ENCODE results near the gene PCYOX1L.

PCYOX1L gene

DNA sequence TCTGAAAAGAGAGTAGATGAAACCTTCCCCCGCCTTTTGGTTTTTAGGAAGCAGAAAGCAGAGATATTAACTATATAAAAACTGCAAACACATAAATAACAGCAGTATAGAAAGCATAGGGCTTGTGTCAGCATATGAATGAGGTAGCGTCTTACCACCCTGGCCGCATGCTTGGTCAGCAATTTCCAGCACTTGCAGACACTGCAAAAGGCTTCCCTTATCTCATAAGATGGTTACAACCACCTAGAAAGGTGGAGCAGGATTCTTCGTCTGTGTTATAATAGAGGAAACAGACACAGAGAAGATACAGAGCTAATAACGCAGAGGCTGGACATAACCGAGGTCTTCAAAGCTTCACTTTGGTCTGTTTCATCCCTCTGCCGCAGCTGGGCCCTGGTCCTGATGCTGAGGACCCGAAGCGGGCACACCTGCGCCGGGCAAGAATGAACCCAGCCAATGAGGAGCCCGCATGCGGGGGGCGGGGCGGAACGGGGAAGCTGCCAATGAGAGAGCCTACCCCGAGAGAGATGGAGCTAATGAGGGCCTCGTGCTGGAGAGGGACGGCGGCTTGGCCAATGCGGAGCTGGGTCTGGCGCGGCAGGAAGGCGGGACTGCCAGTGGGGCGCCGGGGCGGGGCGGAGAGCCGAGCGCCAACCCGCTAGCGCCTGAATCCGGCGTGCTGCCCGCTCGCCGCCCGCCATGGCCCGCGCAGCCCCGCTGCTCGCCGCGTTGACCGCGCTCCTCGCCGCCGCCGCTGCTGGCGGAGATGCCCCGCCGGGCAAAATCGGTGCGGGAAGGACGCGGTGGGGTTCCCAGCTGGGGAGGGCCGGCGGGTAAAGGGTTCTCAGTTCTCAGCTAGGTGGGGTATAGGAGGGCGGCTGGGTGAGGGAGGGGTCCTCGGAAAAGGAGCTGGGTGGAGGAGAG is at the start of gene PCYOX1L:
PCYOX1L (plus strand) TSS at position 677 of the 924 bp plus-strand sequence; CDS start at position 700, 23 bp downstream.
- H3K9me3 ChIP-seq (ENCODE audit: control insufficient read depth, insufficient read depth, low read length) = no peaks in the 10 kb centered on the region
- H3K4me3 ChIP-seq (ENCODE audit: low read length) = peak within 1 kb of the TSS; percentile 70; the same call in 1 of the 2 replicates
- H3K27ac ChIP-seq (ENCODE audit: low read length) = no peak within 1 kb of the TSS
- no CpG with 5 or more reads among the region's 61 CpGs for WGBS (ENCODE audit: insufficient coverage, insufficient read length)
- no peaks in the 10 kb centered on the region for H3K36me3 ChIP-seq (ENCODE audit: control insufficient read depth, insufficient read depth, low read length)
- 0 out of 2 replicates have a peak, but pooled peaks cover 1% of the 10 kb centered on the region for H3K4me1 ChIP-seq (ENCODE audit: control insufficient read depth, insufficient read depth, low read length)
- no peaks in the 10 kb centered on the region for H3K27me3 ChIP-seq (ENCODE audit: control insufficient read depth, insufficient read depth, low read length)
- DNase-seq (ENCODE audit: low read depth, low spot score) = peak; percentile 88

- no peaks in the 10 kb centered on the region for H3K27me3 ChIP-seq (ENCODE audit: control insufficient read depth, insufficient read depth, low read length)
- WGBS (ENCODE audit: insufficient coverage, insufficient read length) = no CpG with 5 or more reads among the region's 6 CpGs
- DNase-seq (ENCODE audit: low read depth, low spot score) = no peak
- no peaks in the 10 kb centered on the region for H3K9me3 ChIP-seq (ENCODE audit: control insufficient read depth, insufficient read depth, low read length)
- no peaks in the 10 kb centered on the region for H3K36me3 ChIP-seq (ENCODE audit: control insufficient read depth, insufficient read depth, low read length)
- no peak overlapping the region for H3K4me3 ChIP-seq (ENCODE audit: low read length)
- no peak overlapping the region for H3K27ac ChIP-seq (ENCODE audit: low read length)
- H3K4me1 ChIP-seq (ENCODE audit: control insufficient read depth, insufficient read depth, low read length) = no peaks in the 10 kb centered on the region; the same call in 1 of the 2 replicates
Observed at GRCh38 chr5:149309354-149309753, 48.5 kb upstream of the PCYOX1L start.

DNA sequence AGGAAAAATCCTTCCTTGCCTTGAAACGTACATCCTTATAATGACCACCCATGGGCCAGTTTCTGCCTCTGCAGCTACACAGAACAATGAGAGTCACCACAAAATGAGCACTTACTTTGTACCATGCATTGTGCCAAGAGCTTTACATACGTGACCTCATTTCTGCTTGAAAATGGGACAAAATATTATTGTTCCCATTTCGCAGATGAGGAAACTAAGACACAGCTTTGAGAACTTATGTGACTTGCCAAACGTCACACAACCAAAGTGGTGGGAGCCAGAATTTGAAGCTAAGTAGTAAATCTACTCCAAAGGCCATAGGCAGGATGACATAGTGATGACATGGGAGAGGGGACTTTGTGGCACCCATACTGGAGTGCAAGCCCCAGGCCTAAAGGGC is 47.4 kb upstream of the PCYOX1L start:
- H3K4me1 ChIP-seq (ENCODE audit: control insufficient read depth, insufficient read depth, low read length) = no peaks in the 10 kb centered on the region; the same call in 1 of the 2 replicates
- WGBS (ENCODE audit: insufficient coverage, insufficient read length) = no CpG with 5 or more reads among the region's 4 CpGs

DNA sequence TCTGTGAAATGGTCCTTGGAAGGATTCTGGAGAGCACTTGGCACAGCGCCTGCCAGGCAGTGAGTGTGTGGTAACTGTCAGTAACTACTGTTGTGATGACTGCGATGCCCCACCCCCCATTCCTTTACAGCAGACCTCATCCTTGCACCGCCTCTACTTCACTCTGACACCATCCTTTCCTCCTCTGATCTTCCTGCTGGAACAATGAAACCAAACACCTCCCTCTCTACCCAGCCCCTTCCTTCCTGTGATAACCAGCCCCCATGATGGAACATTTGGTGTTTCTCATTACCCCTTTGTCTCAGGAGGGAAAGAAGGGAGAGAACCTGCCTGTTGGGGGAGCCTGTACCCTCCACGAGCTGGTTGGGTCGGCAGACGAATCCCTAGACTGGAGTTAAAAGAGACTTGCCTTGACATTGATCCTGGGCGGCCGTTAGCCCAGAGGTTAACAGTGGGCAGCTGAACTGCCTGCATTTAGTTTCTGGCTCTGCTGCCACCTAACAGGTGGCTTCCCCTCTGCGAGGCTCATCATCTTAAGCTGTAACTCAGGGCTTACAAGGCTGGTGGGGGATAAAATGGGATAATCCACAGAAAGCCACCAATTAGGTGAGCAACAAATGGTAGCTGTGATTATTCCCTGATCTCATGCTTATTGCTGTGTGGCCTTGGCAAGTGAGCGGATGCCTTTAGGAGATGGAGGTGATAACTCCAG is 46.7 kb upstream of the PCYOX1L start:
- H3K4me3 ChIP-seq (ENCODE audit: low read length) = no peak overlapping the region
- no peak for DNase-seq (ENCODE audit: low read depth, low spot score)
- WGBS (ENCODE audit: insufficient coverage, insufficient read length) = no CpG with 5 or more reads among the region's 10 CpGs
- no peaks in the 10 kb centered on the region; the same call in 1 of the 2 replicates for H3K4me1 ChIP-seq (ENCODE audit: control insufficient read depth, insufficient read depth, low read length)
- no peaks in the 10 kb centered on the region for H3K36me3 ChIP-seq (ENCODE audit: control insufficient read depth, insufficient read depth, low read length)
- H3K27me3 ChIP-seq (ENCODE audit: control insufficient read depth, insufficient read depth, low read length) = no peaks in the 10 kb centered on the region
- no peak overlapping the region for H3K27ac ChIP-seq (ENCODE audit: low read length)
- H3K9me3 ChIP-seq (ENCODE audit: control insufficient read depth, insufficient read depth, low read length) = no peaks in the 10 kb centered on the region

More for the DNA sequence above, 47.4 kb upstream of the PCYOX1L start:
- Histone ChIP-seq H3K27ac (ENCODE audit: low read length) (no peak overlapping the region), H3K36me3 (ENCODE audit: control insufficient read depth, insufficient read depth, low read length) (no peaks in the 10 kb centered on the region), H3K4me3 (ENCODE audit: low read length) (no peak overlapping the region), H3K27me3 (ENCODE audit: control insufficient read depth, insufficient read depth, low read length) (no peaks in the 10 kb centered on the region), H3K9me3 (ENCODE audit: control insufficient read depth, insufficient read depth, low read length) (no peaks in the 10 kb centered on the region)
- DNase-seq (ENCODE audit: low read depth, low spot score) = no peak

GRCh38 chr5:149313151-149313841 is 44.5 kb upstream of the PCYOX1L start:
- no peaks in the 10 kb centered on the region; the same call in 1 of the 2 replicates for H3K4me1 ChIP-seq (ENCODE audit: control insufficient read depth, insufficient read depth, low read length)
- no CpG with 5 or more reads among the region's 6 CpGs for WGBS (ENCODE audit: insufficient coverage, insufficient read length)
- H3K27ac ChIP-seq (ENCODE audit: low read length) = no peak overlapping the region
- no peaks in the 10 kb centered on the region for H3K27me3 ChIP-seq (ENCODE audit: control insufficient read depth, insufficient read depth, low read length)
- H3K9me3 ChIP-seq (ENCODE audit: control insufficient read depth, insufficient read depth, low read length) = no peaks in the 10 kb centered on the region
- no peaks in the 10 kb centered on the region for H3K36me3 ChIP-seq (ENCODE audit: control insufficient read depth, insufficient read depth, low read length)
- no peak overlapping the region for H3K4me3 ChIP-seq (ENCODE audit: low read length)
- no peak for DNase-seq (ENCODE audit: low read depth, low spot score)

- H3K27ac ChIP-seq (ENCODE audit: low read length) = no peak overlapping the region
- H3K36me3 ChIP-seq (ENCODE audit: control insufficient read depth, insufficient read depth, low read length) = no peaks in the 10 kb centered on the region
- H3K4me1 ChIP-seq (ENCODE audit: control insufficient read depth, insufficient read depth, low read length) = no peaks in the 10 kb centered on the region; the same call in 1 of the 2 replicates
- H3K4me3 ChIP-seq (ENCODE audit: low read length) = no peak overlapping the region
- no peak for DNase-seq (ENCODE audit: low read depth, low spot score)
- no CpG with 5 or more reads among the region's 4 CpGs for WGBS (ENCODE audit: insufficient coverage, insufficient read length)
- H3K9me3 ChIP-seq (ENCODE audit: control insufficient read depth, insufficient read depth, low read length) = no peaks in the 10 kb centered on the region
- no peaks in the 10 kb centered on the region for H3K27me3 ChIP-seq (ENCODE audit: control insufficient read depth, insufficient read depth, low read length)
Observed at GRCh38 chr5:149314571-149315111, 43.2 kb upstream of the PCYOX1L start.

DNA sequence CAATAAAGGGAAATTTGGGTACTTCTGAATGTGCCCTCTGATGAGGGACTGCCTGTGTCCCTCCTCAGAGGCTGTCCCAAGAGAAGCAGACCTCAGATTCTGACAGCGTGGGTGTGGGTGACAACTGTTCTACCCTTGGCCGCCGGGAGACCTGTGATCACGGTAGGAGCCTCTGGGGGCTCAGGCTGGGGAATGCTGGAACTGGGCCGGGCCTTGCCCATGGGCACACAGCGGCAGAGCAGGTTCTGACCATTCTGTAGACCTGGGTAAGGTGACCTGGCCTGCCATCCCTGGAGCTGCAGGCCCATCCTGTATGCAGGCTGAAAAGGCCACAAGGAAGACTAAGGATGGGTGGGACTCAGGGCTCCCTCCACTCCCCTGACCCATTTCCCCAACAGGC is 42.1 kb upstream of the PCYOX1L start:
- no peaks in the 10 kb centered on the region for H3K27me3 ChIP-seq (ENCODE audit: control insufficient read depth, insufficient read depth, low read length)
- no peaks in the 10 kb centered on the region for H3K36me3 ChIP-seq (ENCODE audit: control insufficient read depth, insufficient read depth, low read length)
- H3K9me3 ChIP-seq (ENCODE audit: control insufficient read depth, insufficient read depth, low read length) = no peaks in the 10 kb centered on the region
- DNase-seq (ENCODE audit: low read depth, low spot score) = no peak
- no peak overlapping the region for H3K4me3 ChIP-seq (ENCODE audit: low read length)
- no CpG with 5 or more reads among the region's 6 CpGs for WGBS (ENCODE audit: insufficient coverage, insufficient read length)
- no peak overlapping the region for H3K27ac ChIP-seq (ENCODE audit: low read length)
- H3K4me1 ChIP-seq (ENCODE audit: control insufficient read depth, insufficient read depth, low read length) = no peaks in the 10 kb centered on the region; the same call in 1 of the 2 replicates

GRCh38 chr5:149317281-149318048 is 40.4 kb upstream of the PCYOX1L start:
- no CpG with 5 or more reads among the region's 14 CpGs for WGBS (ENCODE audit: insufficient coverage, insufficient read length)
- H3K27ac ChIP-seq (ENCODE audit: low read length) = no peak overlapping the region
- H3K27me3 ChIP-seq (ENCODE audit: control insufficient read depth, insufficient read depth, low read length) = no peaks in the 10 kb centered on the region
- H3K4me1 ChIP-seq (ENCODE audit: control insufficient read depth, insufficient read depth, low read length) = no peaks in the 10 kb centered on the region
- no peaks in the 10 kb centered on the region for H3K9me3 ChIP-seq (ENCODE audit: control insufficient read depth, insufficient read depth, low read length)
- DNase-seq (ENCODE audit: low read depth, low spot score) = no peak
- no peaks in the 10 kb centered on the region for H3K36me3 ChIP-seq (ENCODE audit: control insufficient read depth, insufficient read depth, low read length)
- H3K4me3 ChIP-seq (ENCODE audit: low read length) = no peak overlapping the region

DNA sequence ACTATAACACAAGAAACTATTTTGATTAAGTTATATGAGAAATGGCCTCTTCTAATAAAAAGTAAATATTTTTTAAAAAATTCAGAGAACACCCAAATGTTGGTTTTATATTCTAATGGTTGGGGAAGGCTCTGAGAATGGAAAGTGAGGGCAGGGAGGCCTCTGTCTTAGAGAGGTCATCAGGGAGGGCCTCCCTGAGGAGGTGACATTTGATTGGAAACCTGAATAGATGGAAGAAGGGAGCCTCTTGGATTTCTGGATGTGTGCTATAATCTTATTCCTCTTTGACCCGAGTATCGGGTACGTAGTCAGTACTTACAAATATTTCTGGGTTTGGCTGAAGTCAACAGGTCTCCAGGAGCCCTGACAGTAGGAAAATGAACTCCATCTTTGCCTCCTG is 38.7 kb upstream of the PCYOX1L start:
- Histone ChIP-seq H3K36me3 (ENCODE audit: control insufficient read depth, insufficient read depth, low read length) (no peaks in the 10 kb centered on the region), H3K4me3 (ENCODE audit: low read length) (no peak overlapping the region), H3K27ac (ENCODE audit: low read length) (no peak overlapping the region), H3K4me1 (ENCODE audit: control insufficient read depth, insufficient read depth, low read length) (no peaks in the 10 kb centered on the region), H3K27me3 (ENCODE audit: control insufficient read depth, insufficient read depth, low read length) (no peaks in the 10 kb centered on the region), H3K9me3 (ENCODE audit: control insufficient read depth, insufficient read depth, low read length) (no peaks in the 10 kb centered on the region)
- WGBS (ENCODE audit: insufficient coverage, insufficient read length) = no CpG with 5 or more reads among the region's 3 CpGs
- no peak for DNase-seq (ENCODE audit: low read depth, low spot score)
